ENCODE measurements around the gene HIP1R.

DNA sequence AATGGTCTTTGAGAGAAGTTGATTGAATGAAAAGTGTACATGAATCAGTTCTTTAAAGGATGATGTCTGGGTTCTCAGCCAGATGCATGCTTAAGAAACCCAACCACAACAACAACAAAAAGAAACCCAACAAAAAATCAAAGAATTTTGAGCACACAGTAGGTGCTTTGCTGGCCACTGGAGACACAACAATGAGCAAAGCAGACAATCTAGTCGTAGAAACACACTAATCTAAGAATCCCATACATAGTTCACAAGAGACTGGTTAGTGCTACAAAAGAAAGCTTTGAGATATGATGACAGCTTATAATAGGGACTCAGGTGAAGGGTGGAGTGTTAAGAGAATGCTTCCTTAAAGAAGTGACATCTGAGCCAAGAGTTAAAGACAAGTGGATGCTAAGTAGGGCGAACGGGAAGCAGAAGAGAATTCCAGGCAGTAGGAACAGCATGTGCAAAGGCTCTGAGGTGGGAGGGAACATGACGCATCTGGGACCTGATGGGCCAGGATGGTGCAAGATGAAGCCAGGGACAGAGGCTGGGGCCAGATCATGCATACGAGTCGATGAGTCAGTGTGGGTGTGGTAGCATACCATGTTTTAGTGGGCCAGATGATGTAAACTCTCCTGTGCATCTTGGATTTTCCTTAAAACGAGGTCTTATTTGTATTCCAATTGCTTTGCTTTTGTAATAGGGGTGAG, 4.6 kb upstream of the HIP1R start:
- TF ChIP-seq, protein P1, sequence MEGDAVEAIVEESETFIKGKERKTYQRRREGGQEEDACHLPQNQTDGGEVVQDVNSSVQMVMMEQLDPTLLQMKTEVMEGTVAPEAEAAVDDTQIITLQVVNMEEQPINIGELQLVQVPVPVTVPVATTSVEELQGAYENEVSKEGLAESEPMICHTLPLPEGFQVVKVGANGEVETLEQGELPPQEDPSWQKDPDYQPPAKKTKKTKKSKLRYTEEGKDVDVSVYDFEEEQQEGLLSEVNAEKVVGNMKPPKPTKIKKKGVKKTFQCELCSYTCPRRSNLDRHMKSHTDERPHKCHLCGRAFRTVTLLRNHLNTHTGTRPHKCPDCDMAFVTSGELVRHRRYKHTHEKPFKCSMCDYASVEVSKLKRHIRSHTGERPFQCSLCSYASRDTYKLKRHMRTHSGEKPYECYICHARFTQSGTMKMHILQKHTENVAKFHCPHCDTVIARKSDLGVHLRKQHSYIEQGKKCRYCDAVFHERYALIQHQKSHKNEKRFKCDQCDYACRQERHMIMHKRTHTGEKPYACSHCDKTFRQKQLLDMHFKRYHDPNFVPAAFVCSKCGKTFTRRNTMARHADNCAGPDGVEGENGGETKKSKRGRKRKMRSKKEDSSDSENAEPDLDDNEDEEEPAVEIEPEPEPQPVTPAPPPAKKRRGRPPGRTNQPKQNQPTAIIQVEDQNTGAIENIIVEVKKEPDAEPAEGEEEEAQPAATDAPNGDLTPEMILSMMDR (conservative IDR thresholded peaks at IDR 0.05; ENCODE audit: low read depth in 2 of 2), result no peak
- no peak for TF ChIP-seq EZH2 (IDR thresholded peaks at IDR 0.05; ENCODE audit: low read depth, unreplicated experiment)
- no peak for TF ChIP-seq EZH2phosphoT487 (IDR thresholded peaks at IDR 0.05; ENCODE audit: unreplicated experiment)
- TF ChIP-seq, protein P2, sequence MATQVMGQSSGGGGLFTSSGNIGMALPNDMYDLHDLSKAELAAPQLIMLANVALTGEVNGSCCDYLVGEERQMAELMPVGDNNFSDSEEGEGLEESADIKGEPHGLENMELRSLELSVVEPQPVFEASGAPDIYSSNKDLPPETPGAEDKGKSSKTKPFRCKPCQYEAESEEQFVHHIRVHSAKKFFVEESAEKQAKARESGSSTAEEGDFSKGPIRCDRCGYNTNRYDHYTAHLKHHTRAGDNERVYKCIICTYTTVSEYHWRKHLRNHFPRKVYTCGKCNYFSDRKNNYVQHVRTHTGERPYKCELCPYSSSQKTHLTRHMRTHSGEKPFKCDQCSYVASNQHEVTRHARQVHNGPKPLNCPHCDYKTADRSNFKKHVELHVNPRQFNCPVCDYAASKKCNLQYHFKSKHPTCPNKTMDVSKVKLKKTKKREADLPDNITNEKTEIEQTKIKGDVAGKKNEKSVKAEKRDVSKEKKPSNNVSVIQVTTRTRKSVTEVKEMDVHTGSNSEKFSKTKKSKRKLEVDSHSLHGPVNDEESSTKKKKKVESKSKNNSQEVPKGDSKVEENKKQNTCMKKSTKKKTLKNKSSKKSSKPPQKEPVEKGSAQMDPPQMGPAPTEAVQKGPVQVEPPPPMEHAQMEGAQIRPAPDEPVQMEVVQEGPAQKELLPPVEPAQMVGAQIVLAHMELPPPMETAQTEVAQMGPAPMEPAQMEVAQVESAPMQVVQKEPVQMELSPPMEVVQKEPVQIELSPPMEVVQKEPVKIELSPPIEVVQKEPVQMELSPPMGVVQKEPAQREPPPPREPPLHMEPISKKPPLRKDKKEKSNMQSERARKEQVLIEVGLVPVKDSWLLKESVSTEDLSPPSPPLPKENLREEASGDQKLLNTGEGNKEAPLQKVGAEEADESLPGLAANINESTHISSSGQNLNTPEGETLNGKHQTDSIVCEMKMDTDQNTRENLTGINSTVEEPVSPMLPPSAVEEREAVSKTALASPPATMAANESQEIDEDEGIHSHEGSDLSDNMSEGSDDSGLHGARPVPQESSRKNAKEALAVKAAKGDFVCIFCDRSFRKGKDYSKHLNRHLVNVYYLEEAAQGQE (IDR thresholded peaks at IDR 0.05; ENCODE audit: unreplicated experiment), result no peak
- no peak for TF ChIP-seq CREB1 (CRISPR knock-in tag; IDR thresholded peaks at IDR 0.05; ENCODE audit: low read depth)
- TF ChIP-seq POLR2AphosphoS5 (IDR thresholded peaks at IDR 0.05; ENCODE audit: low read depth), result no peak
- TF ChIP-seq NANOG (IDR thresholded peaks at IDR 0.05; ENCODE audit: borderline replicate concordance), result no peak
- TF ChIP-seq, protein P3, sequence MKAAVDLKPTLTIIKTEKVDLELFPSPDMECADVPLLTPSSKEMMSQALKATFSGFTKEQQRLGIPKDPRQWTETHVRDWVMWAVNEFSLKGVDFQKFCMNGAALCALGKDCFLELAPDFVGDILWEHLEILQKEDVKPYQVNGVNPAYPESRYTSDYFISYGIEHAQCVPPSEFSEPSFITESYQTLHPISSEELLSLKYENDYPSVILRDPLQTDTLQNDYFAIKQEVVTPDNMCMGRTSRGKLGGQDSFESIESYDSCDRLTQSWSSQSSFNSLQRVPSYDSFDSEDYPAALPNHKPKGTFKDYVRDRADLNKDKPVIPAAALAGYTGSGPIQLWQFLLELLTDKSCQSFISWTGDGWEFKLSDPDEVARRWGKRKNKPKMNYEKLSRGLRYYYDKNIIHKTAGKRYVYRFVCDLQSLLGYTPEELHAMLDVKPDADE (IDR thresholded peaks at IDR 0.05), result no peak
- no peak for TF ChIP-seq ZNF331 (CRISPR knock-in tag; IDR thresholded peaks at IDR 0.05; ENCODE audit: low read depth)
- TF ChIP-seq, protein P4, sequence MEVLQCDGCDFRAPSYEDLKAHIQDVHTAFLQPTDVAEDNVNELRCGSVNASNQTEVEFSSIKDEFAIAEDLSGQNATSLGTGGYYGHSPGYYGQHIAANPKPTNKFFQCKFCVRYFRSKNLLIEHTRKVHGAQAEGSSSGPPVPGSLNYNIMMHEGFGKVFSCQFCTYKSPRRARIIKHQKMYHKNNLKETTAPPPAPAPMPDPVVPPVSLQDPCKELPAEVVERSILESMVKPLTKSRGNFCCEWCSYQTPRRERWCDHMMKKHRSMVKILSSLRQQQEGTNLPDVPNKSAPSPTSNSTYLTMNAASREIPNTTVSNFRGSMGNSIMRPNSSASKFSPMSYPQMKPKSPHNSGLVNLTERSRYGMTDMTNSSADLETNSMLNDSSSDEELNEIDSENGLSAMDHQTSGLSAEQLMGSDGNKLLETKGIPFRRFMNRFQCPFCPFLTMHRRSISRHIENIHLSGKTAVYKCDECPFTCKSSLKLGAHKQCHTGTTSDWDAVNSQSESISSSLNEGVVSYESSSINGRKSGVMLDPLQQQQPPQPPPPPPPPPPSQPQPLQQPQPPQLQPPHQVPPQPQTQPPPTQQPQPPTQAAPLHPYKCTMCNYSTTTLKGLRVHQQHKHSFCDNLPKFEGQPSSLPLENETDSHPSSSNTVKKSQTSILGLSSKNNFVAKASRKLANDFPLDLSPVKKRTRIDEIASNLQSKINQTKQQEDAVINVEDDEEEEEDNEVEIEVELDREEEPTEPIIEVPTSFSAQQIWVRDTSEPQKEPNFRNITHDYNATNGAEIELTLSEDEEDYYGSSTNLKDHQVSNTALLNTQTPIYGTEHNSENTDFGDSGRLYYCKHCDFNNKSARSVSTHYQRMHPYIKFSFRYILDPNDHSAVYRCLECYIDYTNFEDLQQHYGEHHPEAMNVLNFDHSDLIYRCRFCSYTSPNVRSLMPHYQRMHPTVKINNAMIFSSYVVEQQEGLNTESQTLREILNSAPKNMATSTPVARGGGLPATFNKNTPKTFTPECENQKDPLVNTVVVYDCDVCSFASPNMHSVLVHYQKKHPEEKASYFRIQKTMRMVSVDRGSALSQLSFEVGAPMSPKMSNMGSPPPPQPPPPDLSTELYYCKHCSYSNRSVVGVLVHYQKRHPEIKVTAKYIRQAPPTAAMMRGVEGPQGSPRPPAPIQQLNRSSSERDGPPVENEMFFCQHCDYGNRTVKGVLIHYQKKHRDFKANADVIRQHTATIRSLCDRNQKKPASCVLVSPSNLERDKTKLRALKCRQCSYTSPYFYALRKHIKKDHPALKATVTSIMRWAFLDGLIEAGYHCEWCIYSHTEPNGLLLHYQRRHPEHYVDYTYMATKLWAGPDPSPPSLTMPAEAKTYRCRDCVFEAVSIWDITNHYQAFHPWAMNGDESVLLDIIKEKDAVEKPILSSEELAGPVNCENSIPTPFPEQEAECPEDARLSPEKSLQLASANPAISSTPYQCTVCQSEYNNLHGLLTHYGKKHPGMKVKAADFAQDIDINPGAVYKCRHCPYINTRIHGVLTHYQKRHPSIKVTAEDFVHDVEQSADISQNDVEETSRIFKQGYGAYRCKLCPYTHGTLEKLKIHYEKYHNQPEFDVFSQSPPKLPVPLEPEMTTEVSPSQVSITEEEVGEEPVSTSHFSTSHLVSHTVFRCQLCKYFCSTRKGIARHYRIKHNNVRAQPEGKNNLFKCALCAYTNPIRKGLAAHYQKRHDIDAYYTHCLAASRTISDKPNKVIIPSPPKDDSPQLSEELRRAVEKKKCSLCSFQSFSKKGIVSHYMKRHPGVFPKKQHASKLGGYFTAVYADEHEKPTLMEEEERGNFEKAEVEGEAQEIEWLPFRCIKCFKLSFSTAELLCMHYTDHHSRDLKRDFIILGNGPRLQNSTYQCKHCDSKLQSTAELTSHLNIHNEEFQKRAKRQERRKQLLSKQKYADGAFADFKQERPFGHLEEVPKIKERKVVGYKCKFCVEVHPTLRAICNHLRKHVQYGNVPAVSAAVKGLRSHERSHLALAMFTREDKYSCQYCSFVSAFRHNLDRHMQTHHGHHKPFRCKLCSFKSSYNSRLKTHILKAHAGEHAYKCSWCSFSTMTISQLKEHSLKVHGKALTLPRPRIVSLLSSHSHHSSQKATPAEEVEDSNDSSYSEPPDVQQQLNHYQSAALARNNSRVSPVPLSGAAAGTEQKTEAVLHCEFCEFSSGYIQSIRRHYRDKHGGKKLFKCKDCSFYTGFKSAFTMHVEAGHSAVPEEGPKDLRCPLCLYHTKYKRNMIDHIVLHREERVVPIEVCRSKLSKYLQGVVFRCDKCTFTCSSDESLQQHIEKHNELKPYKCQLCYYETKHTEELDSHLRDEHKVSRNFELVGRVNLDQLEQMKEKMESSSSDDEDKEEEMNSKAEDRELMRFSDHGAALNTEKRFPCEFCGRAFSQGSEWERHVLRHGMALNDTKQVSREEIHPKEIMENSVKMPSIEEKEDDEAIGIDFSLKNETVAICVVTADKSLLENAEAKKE (CRISPR knock-in tag; IDR thresholded peaks at IDR 0.05), result no peak
- TF ChIP-seq JUNB (IDR thresholded peaks at IDR 0.05; ENCODE audit: unreplicated experiment), result no peak
- no peak for TF ChIP-seq STAT1 (IDR thresholded peaks at IDR 0.05; ENCODE audit: unreplicated experiment)
- no peak for TF ChIP-seq ZNF114 (CRISPR knock-in tag; IDR thresholded peaks at IDR 0.05)

Measured in GM23338 (cell line).